PC-9 (cell line): Measurements from ENCODE around the gene RARB. TPM values are rescaled to one million over a fixed set of nuclear protein-coding genes. Genes with fewer than 3 reads are reported as not detected.

Experiments used
- BruUV-seq: library from RNA; stranded (reverse); fragments of 400-500 nt; replicated peaks from 2 replicates; lab custom pipeline; 2021; lab: Mats Ljungman, UMichigan
- CTCF ChIA-PET: fragments of 300-600 bp; sonication (Branson Sonifier 250); formaldehyde crosslinking; loops from one replicate; lab custom pipeline; 2022; ENCODE audit warnings: antibody characterized with exemption; lab: Charles Lee
- POLR2A ChIA-PET: fragments of 300-600 bp; sonication (Branson Sonifier 250); formaldehyde crosslinking; loops from one replicate; lab custom pipeline; 2022; ENCODE audit warnings: antibody characterized with exemption; ENCODE audit not compliant: unreplicated experiment; lab: Charles Lee
- DNase-seq, 2 experiments: peaks; one replicate each; pipeline versions ENCODE4 v3.0.0 to v3.0.0-alpha.2; 2015 to 2022; ENCODE audit warnings: mixed read lengths in 1 of 2
- H2AFZ ChIP-seq: fragments of 200-600 bp; sonication (generic); 2 replicates; pipeline ENCODE4 v1.8.1; 2017; ENCODE audit warnings: antibody characterized with exemption
- H3F3A ChIP-seq: fragments of 200-600 bp; sonication (generic); 2 replicates; pipeline ENCODE4 v1.8.1; 2017; ENCODE audit warnings: antibody characterized with exemption, mild to moderate bottlenecking, low read depth; ENCODE audit not compliant: insufficient read depth
- H3K27ac ChIP-seq: fragments of 200-600 bp; sonication (generic); 2 replicates; pipeline ENCODE4 v1.6.1; 2016; ENCODE audit warnings: mixed run types
- H3K27me3 ChIP-seq: fragments of 200-600 bp; sonication (generic); 2 replicates; pipeline ENCODE4 v1.6.1; 2016; ENCODE audit warnings: low read depth, mixed run types; ENCODE audit not compliant: insufficient read depth
- H3K36me3 ChIP-seq: fragments of 200-600 bp; sonication (generic); 2 replicates; pipeline ENCODE4 v1.6.1; 2016; ENCODE audit warnings: low read depth, mixed run types
- H3K4me1 ChIP-seq: fragments of 200-600 bp; sonication (generic); replicated peaks from 2 replicates; pipeline ENCODE4 v1.6.1; 2016; ENCODE audit warnings: mixed run types; ENCODE audit not compliant: insufficient read depth
- H3K4me2 ChIP-seq: fragments of 200-600 bp; sonication (generic); 2 replicates; pipeline ENCODE4 v1.6.1; 2017; ENCODE audit warnings: mixed run types
- H3K4me3 ChIP-seq: fragments of 200-600 bp; sonication (generic); 2 replicates; pipeline ENCODE4 v1.6.1; 2016; ENCODE audit warnings: mixed run types
- H3K79me2 ChIP-seq: fragments of 200-600 bp; sonication (generic); 2 replicates; pipeline ENCODE4 v1.6.1; 2017; ENCODE audit warnings: low read depth, mixed run types
- H3K9me2 ChIP-seq: fragments of 200-600 bp; sonication (generic); 2 replicates; pipeline ENCODE4 v1.8.1; 2017; ENCODE audit warnings: mild to moderate bottlenecking; ENCODE audit not compliant: insufficient read depth
- H3K9me3 ChIP-seq: fragments of 200-600 bp; sonication (generic); 2 replicates; pipeline ENCODE4 v1.8.1; 2016; ENCODE audit warnings: low read depth; ENCODE audit not compliant: insufficient read depth
- H4K20me1 ChIP-seq: fragments of 200-600 bp; sonication (generic); 2 replicates; pipeline ENCODE4 v1.8.1; 2017; ENCODE audit not compliant: insufficient read depth
- EZH2 ChIP-seq: fragments of 200-600 bp; sonication (generic); IDR thresholded peaks from 2 replicates; pipeline ENCODE4 v1.8.0; 2017; ENCODE audit warnings: antibody characterized with exemption, low read depth
- intact Hi-C: fragments of 100-400 bp; cut with micrococcal nuclease; formaldehyde crosslinking; loops from one replicate; pipeline ENCODE4 v1.10.0; 2022; ENCODE audit not compliant: unreplicated experiment
- total RNA-seq: library from RNA; stranded (reverse); gene quantifications from 2 replicates; pipeline ENCODE4 v1.2.3, GENCODE V29; 2021
- TF ChIP-seq, protein P1 (sequence below): fragments of 200-600 bp; sonication (generic); conservative IDR thresholded peaks from 2 replicates; pipeline ENCODE4 v1.6.1; 2017; ENCODE audit warnings: mixed run types, antibody characterized with exemption, mild to moderate bottlenecking, moderate library complexity

The RARB gene
- total RNA-seq, 1 experiment from 2014 or later = 1.0 TPM

GRCh38 chr3:25400587-25400986 is 27.5 kb upstream of the RARB start:
- no peak overlapping the region for H3K4me3 ChIP-seq
- no peak overlapping the region for H3K27ac ChIP-seq
- BruUV-seq = no TSS peak
- H3K9me3 ChIP-seq = no peaks in the 10 kb centered on the region
- H3K4me2 ChIP-seq = no peak overlapping the region
- ChIA-PET CTCF (no interaction called here), POLR2A (no interaction called here)
- DNase-seq = no peak
- no peaks in the 10 kb centered on the region for H3K4me1 ChIP-seq
- H2AFZ ChIP-seq = no peak overlapping the region
- no peaks in the 10 kb centered on the region for H3K9me2 ChIP-seq
- no peak for TF ChIP-seq EZH2
- TF ChIP-seq, protein P1, sequence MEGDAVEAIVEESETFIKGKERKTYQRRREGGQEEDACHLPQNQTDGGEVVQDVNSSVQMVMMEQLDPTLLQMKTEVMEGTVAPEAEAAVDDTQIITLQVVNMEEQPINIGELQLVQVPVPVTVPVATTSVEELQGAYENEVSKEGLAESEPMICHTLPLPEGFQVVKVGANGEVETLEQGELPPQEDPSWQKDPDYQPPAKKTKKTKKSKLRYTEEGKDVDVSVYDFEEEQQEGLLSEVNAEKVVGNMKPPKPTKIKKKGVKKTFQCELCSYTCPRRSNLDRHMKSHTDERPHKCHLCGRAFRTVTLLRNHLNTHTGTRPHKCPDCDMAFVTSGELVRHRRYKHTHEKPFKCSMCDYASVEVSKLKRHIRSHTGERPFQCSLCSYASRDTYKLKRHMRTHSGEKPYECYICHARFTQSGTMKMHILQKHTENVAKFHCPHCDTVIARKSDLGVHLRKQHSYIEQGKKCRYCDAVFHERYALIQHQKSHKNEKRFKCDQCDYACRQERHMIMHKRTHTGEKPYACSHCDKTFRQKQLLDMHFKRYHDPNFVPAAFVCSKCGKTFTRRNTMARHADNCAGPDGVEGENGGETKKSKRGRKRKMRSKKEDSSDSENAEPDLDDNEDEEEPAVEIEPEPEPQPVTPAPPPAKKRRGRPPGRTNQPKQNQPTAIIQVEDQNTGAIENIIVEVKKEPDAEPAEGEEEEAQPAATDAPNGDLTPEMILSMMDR = no peak
- H3K36me3 ChIP-seq = no peaks in the 10 kb centered on the region
- no peaks in the 10 kb centered on the region for H3F3A ChIP-seq
- H3K27me3 ChIP-seq = no peaks in the 10 kb centered on the region
- H4K20me1 ChIP-seq = no peaks in the 10 kb centered on the region
- intact Hi-C loops = no loop called here
- no peaks in the 10 kb centered on the region for H3K79me2 ChIP-seq

- Histone ChIP-seq H3K27ac (no peak overlapping the region), H2AFZ (no peak overlapping the region), H4K20me1 (no peaks in the 10 kb centered on the region), H3K27me3 (no peaks in the 10 kb centered on the region), H3K9me2 (no peaks in the 10 kb centered on the region), H3K9me3 (no peaks in the 10 kb centered on the region), H3K79me2 (no peaks in the 10 kb centered on the region), H3K4me1 (no peaks in the 10 kb centered on the region), H3K4me2 (no peak overlapping the region), H3F3A (no peaks in the 10 kb centered on the region), H3K36me3 (no peaks in the 10 kb centered on the region), H3K4me3 (no peak overlapping the region)
- TF ChIP-seq, protein P1 = no peak
- TF ChIP-seq EZH2 = no peak
- BruUV-seq = no TSS peak
- intact Hi-C loops = no loop called here
- ChIA-PET POLR2A (interaction anchor here (0.7 kb wide), 2 partner anchors 21 to 679 kb away, joined by 8 to 9 read pairs; no protein-coding TSS in a partner anchor), CTCF (no interaction called here)
- DNase-seq = no peak
Observed at GRCh38 chr3:25403968-25404367, 24.1 kb upstream of the RARB start.

DNA sequence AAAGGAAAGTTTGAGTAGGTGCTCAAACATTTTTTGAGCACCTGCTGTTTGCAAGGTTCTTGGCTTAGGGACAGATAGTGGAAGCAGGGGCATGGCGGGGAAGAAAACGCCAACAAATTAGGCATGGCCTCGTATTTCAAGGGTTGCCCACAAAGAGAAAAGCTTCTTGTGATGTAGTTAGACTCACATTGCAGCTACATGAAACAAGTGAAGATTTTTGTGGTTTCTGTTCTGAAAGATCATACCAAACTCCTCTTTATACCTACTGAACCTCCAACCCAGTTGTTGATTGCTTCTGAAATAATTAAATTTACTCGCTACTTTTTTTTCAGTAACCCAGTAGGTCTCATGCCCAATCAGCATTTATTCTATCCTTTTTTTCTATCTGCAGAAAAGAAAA is 23.5 kb upstream of the RARB start:
- Histone ChIP-seq H3K9me2 (no peaks in the 10 kb centered on the region), H3K27ac (no peak overlapping the region), H3K4me2 (no peak overlapping the region), H3K27me3 (no peaks in the 10 kb centered on the region), H3F3A (no peaks in the 10 kb centered on the region), H2AFZ (no peak overlapping the region), H3K4me3 (no peak overlapping the region), H3K36me3 (no peaks in the 10 kb centered on the region), H3K9me3 (no peaks in the 10 kb centered on the region), H4K20me1 (no peaks in the 10 kb centered on the region), H3K4me1 (no peaks in the 10 kb centered on the region), H3K79me2 (no peaks in the 10 kb centered on the region)
- ChIA-PET POLR2A (no interaction called here), CTCF (no interaction called here)
- BruUV-seq = no TSS peak
- no peak for DNase-seq
- intact Hi-C loops = no loop called here
- TF ChIP-seq, protein P1 = no peak
- no peak for TF ChIP-seq EZH2
